ENCODE results near the gene DPYD.

Gene DPYD

DNA sequence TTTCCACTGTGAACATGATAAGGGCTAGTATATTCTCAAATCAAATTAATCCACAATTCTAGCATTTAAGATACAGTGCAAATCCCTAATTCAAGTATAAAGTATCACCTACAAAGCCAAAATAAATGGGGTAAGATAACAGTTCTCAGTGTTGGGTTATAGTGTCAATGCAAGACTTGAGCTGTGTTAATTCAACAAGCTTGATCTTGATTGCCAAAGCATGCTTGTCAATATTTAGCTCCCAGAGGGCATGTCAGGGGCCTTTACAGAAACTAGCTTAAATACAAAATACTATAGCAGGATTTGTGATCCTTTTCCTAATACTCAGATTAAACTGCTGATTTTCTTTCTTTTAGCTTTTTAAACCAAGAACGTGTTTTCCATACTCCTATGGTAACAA lies 658.0 kb downstream of the DPYD start:
- DNase-seq (ENCODE audit: extremely low spot score), result no peak
- ChIA-PET POLR2A (no interaction called here), CTCF (interaction anchor here (0.7 kb wide), 1 partner anchor 76 kb away, joined by 3 read pairs; no protein-coding TSS in a partner anchor)
- TF ChIP-seq SUZ12 (IDR thresholded peaks at IDR 0.05) (no peak), LEF1 (IDR thresholded peaks at IDR 0.05; ENCODE audit: borderline replicate concordance) (no peak), L3MBTL2 (conservative IDR thresholded peaks at IDR 0.05) (no peak), FOXM1 (IDR thresholded peaks at IDR 0.05; ENCODE audit: borderline replicate concordance) (no peak), FOXK2 (IDR thresholded peaks at IDR 0.05) (no peak), NFRKB (IDR thresholded peaks at IDR 0.05) (no peak), ARNT (IDR thresholded peaks at IDR 0.05) (no peak), FOXA1 (IDR thresholded peaks at IDR 0.05) (no peak)
- TF ChIP-seq, protein P1, sequence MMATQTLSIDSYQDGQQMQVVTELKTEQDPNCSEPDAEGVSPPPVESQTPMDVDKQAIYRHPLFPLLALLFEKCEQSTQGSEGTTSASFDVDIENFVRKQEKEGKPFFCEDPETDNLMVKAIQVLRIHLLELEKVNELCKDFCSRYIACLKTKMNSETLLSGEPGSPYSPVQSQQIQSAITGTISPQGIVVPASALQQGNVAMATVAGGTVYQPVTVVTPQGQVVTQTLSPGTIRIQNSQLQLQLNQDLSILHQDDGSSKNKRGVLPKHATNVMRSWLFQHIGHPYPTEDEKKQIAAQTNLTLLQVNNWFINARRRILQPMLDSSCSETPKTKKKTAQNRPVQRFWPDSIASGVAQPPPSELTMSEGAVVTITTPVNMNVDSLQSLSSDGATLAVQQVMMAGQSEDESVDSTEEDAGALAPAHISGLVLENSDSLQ (IDR thresholded peaks at IDR 0.05), result no peak

DNA sequence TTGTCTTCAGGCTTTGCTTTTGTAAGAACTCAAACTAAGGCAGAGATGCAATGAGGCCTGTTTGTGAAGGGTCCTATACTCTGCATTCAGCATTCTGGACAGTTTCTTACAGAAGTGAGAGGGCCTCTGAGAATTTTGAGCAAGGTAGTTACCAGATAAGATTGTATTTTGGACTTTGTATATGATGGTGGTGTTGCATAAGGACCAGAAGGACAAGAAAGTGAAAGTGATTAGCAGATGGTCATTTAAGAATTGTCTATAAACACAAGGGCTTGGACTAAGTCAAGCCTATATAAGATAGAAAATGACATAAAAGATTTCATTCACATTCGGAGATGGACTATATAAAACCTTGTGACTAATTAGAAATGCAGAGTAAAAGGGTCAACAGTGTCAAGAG lies 662.2 kb downstream of the DPYD start:
- DNase-seq (ENCODE audit: extremely low spot score), result no peak
- POLR2A ChIA-PET, result no interaction called here
- CTCF ChIA-PET, result no interaction called here
- no peak for TF ChIP-seq NFRKB (IDR thresholded peaks at IDR 0.05)
- no peak for TF ChIP-seq FOXA1 (IDR thresholded peaks at IDR 0.05)
- no peak for TF ChIP-seq SUZ12 (IDR thresholded peaks at IDR 0.05)
- no peak for TF ChIP-seq ZNF384 (IDR thresholded peaks at IDR 0.05)
- TF ChIP-seq, protein P1 (IDR thresholded peaks at IDR 0.05), result no peak

DNA sequence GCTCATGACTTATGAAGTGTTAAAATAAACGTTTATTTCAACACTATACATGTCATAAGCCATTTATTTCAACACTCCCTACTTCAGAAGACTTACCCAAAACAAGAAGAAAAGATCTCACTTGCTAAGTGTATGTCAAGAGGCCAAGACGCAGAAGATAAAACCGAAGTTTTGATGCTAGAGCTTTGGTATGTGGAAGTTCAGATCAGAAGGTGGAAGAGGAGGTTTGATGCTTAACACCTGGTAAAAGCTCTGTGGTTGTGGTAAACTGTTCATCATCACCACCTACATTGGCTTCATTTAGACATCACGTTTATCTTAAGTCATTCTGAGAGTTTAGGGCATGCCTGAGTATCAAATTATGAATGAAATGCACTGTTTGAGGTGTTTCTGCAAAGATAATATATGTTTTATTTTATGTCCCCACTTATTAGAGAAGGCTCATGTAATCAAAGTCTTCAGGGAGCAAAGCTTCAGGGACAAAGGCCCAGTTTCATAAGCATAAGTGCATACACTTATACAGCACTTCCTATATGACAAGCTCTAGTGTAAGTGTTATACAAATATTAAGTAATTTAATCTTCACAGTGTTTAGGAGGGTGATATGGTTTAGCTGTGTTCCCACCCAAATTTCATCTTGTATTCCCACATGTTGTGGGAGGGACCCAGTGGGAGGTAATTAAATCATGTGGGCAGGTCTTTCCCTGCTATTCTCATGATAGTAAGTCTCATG lies 665.9 kb downstream of the DPYD start:
- TF ChIP-seq TARDBP (IDR thresholded peaks at IDR 0.05), result no peak
- no peak for TF ChIP-seq FOXK2 (IDR thresholded peaks at IDR 0.05)
- ChIA-PET CTCF (interaction anchor here (1.2 kb wide), 1 partner anchor 60 kb away, joined by 4 read pairs; no protein-coding TSS in a partner anchor), POLR2A (no interaction called here)
- DNase-seq (ENCODE audit: extremely low spot score), result no peak

DNA sequence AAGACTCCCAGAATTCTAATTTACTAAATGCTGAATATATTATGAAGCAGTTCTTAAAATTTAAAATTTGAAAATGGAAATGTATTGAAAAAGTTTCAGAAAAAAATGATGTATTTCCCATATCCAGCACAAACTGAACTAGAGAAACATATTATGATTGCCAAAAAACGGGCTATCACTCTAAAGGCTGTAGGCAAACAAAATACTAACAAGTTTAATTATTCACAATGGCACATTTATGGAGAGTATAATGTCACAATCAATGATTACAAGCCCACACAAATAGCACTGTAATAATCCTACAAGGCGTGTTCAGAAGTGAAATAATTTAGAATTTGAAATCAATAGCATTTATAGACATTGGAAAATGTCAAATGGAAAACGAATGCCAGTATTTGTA lies 667.9 kb downstream of the DPYD start:
- no peak for DNase-seq (ENCODE audit: extremely low spot score)
- CTCF ChIA-PET, result no interaction called here
- POLR2A ChIA-PET, result no interaction called here
- no peak for TF ChIP-seq BHLHE40 (IDR thresholded peaks at IDR 0.05; ENCODE audit: borderline replicate concordance)
- TF ChIP-seq LEF1 (IDR thresholded peaks at IDR 0.05; ENCODE audit: borderline replicate concordance), result no peak
- no peak for TF ChIP-seq ARNT (IDR thresholded peaks at IDR 0.05)
- TF ChIP-seq SP1 (IDR thresholded peaks at IDR 0.05), result no peak
- TF ChIP-seq FOXA1 (IDR thresholded peaks at IDR 0.05), result no peak
- no peak for TF ChIP-seq FOXM1 (IDR thresholded peaks at IDR 0.05; ENCODE audit: borderline replicate concordance)
- no peak for TF ChIP-seq TARDBP (IDR thresholded peaks at IDR 0.05)
- no peak for TF ChIP-seq ZNF384 (IDR thresholded peaks at IDR 0.05)
- TF ChIP-seq L3MBTL2 (conservative IDR thresholded peaks at IDR 0.05), result no peak
- TF ChIP-seq, protein P1 (IDR thresholded peaks at IDR 0.05), result no peak
- TF ChIP-seq CTBP1 (IDR thresholded peaks at IDR 0.05; ENCODE audit: borderline replicate concordance), result no peak
- no peak for TF ChIP-seq HDGF (IDR thresholded peaks at IDR 0.05; ENCODE audit: borderline replicate concordance)

DNA sequence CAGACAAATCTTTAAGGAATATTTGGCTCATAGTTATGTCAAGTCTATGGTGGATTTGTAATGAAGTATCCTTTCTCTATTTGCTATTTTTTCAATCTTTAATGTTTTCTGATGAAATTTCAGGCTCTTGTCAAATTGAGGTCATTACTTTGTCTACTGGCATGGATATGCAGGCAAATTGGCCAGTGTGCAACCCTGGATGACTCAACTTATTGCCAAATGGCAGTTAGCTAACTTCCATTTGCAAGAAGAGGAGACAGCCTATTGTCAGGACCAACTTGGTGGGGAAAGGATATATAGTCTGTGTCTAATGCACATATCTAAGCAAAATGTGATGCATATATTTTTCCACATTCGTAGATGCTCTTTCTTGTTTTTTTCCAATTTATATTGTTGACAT lies 668.8 kb downstream of the DPYD start:
- DNase-seq (ENCODE audit: extremely low spot score), result no peak
- CTCF ChIA-PET, result no interaction called here
- TF ChIP-seq FOXM1 (IDR thresholded peaks at IDR 0.05; ENCODE audit: borderline replicate concordance) (no peak), HDGF (IDR thresholded peaks at IDR 0.05; ENCODE audit: borderline replicate concordance) (no peak), ZNF384 (IDR thresholded peaks at IDR 0.05) (no peak), L3MBTL2 (conservative IDR thresholded peaks at IDR 0.05) (no peak), CTBP1 (IDR thresholded peaks at IDR 0.05; ENCODE audit: borderline replicate concordance) (no peak), ELF4 (IDR thresholded peaks at IDR 0.05) (no peak), TARDBP (IDR thresholded peaks at IDR 0.05) (no peak), FOXK2 (IDR thresholded peaks at IDR 0.05) (no peak), FOXA1 (IDR thresholded peaks at IDR 0.05) (no peak), SP1 (IDR thresholded peaks at IDR 0.05) (no peak), BHLHE40 (IDR thresholded peaks at IDR 0.05; ENCODE audit: borderline replicate concordance) (no peak), NFRKB (IDR thresholded peaks at IDR 0.05) (no peak), SUZ12 (IDR thresholded peaks at IDR 0.05) (no peak), LEF1 (IDR thresholded peaks at IDR 0.05; ENCODE audit: borderline replicate concordance) (no peak)
- TF ChIP-seq, protein P1 (IDR thresholded peaks at IDR 0.05), result no peak
- POLR2A ChIA-PET, result no interaction called here

DNA sequence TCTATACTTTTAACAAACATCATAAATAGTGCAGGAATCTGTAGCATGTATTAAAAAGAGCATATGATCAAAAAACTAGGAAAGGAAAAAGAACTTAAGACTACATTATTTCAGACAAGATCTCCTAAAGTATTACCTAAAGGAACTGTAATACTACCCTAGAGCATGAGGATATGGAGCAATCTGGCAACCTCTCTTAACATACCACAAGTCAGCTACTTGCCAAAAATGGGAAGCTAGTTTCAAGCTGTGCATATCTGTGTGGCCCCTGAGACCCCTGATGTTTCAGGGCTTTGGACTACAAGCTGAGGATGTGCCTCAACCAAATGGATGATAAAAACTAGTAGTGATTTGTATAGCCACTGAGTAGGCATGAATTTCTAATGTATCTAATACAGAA lies 673.6 kb downstream of the DPYD start:
- POLR2A ChIA-PET, result no interaction called here
- TF ChIP-seq LEF1 (IDR thresholded peaks at IDR 0.05; ENCODE audit: borderline replicate concordance) (no peak), HDGF (IDR thresholded peaks at IDR 0.05; ENCODE audit: borderline replicate concordance) (no peak), TARDBP (IDR thresholded peaks at IDR 0.05) (no peak), ELF4 (IDR thresholded peaks at IDR 0.05) (no peak), ZNF384 (IDR thresholded peaks at IDR 0.05) (no peak), SP1 (IDR thresholded peaks at IDR 0.05) (no peak)
- DNase-seq (ENCODE audit: extremely low spot score), result no peak
- CTCF ChIA-PET, result no interaction called here

Measured in HEK293T (cell line).